ENCODE measurements around the gene MUSK.

MUSK gene

GRCh38 chr9:110837401-110838005 lies 168.9 kb downstream of the MUSK start:
- H3K79me2 ChIP-seq (ENCODE audit: insufficient read depth, low read length): no peaks in the 10 kb centered on the region
- H2AFZ ChIP-seq (ENCODE audit: low read depth, low read length, severe bottlenecking): no peak overlapping the region
- no peaks in the 10 kb centered on the region for H4K20me1 ChIP-seq (ENCODE audit: low read depth, low read length)
- H3K9ac ChIP-seq (ENCODE audit: low read length): no peak overlapping the region
- H3K4me2 ChIP-seq (ENCODE audit: low read depth, low read length, poor library complexity, severe bottlenecking): no peak overlapping the region
- no peak overlapping the region for H3K27ac ChIP-seq (ENCODE audit: low read depth, low read length)
- H3K4me3 ChIP-seq (ENCODE audit: insufficient read depth, low read length, poor library complexity, severe bottlenecking): no peak overlapping the region
- H3F3A ChIP-seq (ENCODE audit: insufficient read depth): no peaks in the 10 kb centered on the region
- H3K9me3 ChIP-seq (ENCODE audit: insufficient read depth, low read length): no peaks in the 10 kb centered on the region
- H3K9me2 ChIP-seq (replicated peaks; ENCODE audit: insufficient read depth, low read length): no peaks in the 10 kb centered on the region
- H3K36me3 ChIP-seq (ENCODE audit: low read length): no peaks in the 10 kb centered on the region
- no peaks in the 10 kb centered on the region for H3K27me3 ChIP-seq (ENCODE audit: low read length)
- TF ChIP-seq EZH2phosphoT487 (conservative IDR thresholded peaks at IDR 0.05; ENCODE audit: low read length) (no peak), CTCF (IDR thresholded peaks at IDR 0.05; ENCODE audit: insufficient read depth, low read length, poor library complexity, severe bottlenecking) (no peak)

GRCh38 chr9:110842169-110842568 lies 173.6 kb downstream of the MUSK start:
- TF ChIP-seq CTCF (IDR thresholded peaks at IDR 0.05; ENCODE audit: insufficient read depth, low read length, poor library complexity, severe bottlenecking) (no peak), EZH2phosphoT487 (conservative IDR thresholded peaks at IDR 0.05; ENCODE audit: low read length) (no peak)
- no peaks in the 10 kb centered on the region for H3F3A ChIP-seq (ENCODE audit: insufficient read depth)
- H3K36me3 ChIP-seq (ENCODE audit: low read length): no peaks in the 10 kb centered on the region
- no peaks in the 10 kb centered on the region for H3K9me2 ChIP-seq (replicated peaks; ENCODE audit: insufficient read depth, low read length)
- no peak overlapping the region for H3K27ac ChIP-seq (ENCODE audit: low read depth, low read length)
- H3K9me3 ChIP-seq (ENCODE audit: insufficient read depth, low read length): no peaks in the 10 kb centered on the region
- no peak overlapping the region for H3K4me3 ChIP-seq (ENCODE audit: insufficient read depth, low read length, poor library complexity, severe bottlenecking)
- H3K9ac ChIP-seq (ENCODE audit: low read length): no peak overlapping the region
- H3K4me2 ChIP-seq (ENCODE audit: low read depth, low read length, poor library complexity, severe bottlenecking): no peak overlapping the region
- no peaks in the 10 kb centered on the region for H4K20me1 ChIP-seq (ENCODE audit: low read depth, low read length)
- H2AFZ ChIP-seq (ENCODE audit: low read depth, low read length, severe bottlenecking): no peak overlapping the region
- no peaks in the 10 kb centered on the region for H3K79me2 ChIP-seq (ENCODE audit: insufficient read depth, low read length)
- H3K27me3 ChIP-seq (ENCODE audit: low read length): no peaks in the 10 kb centered on the region

GRCh38 chr9:110842986-110843385 lies 174.4 kb downstream of the MUSK start:
- no peaks in the 10 kb centered on the region for H3K79me2 ChIP-seq (ENCODE audit: insufficient read depth, low read length)
- H4K20me1 ChIP-seq (ENCODE audit: low read depth, low read length): no peaks in the 10 kb centered on the region
- H3K9me3 ChIP-seq (ENCODE audit: insufficient read depth, low read length): no peaks in the 10 kb centered on the region
- no peak overlapping the region for H3K27ac ChIP-seq (ENCODE audit: low read depth, low read length)
- H3K4me3 ChIP-seq (ENCODE audit: insufficient read depth, low read length, poor library complexity, severe bottlenecking): no peak overlapping the region
- H3K9me2 ChIP-seq (replicated peaks; ENCODE audit: insufficient read depth, low read length): no peaks in the 10 kb centered on the region
- H3K27me3 ChIP-seq (ENCODE audit: low read length): no peaks in the 10 kb centered on the region
- no peak for TF ChIP-seq EZH2phosphoT487 (conservative IDR thresholded peaks at IDR 0.05; ENCODE audit: low read length)
- no peak for TF ChIP-seq CTCF (IDR thresholded peaks at IDR 0.05; ENCODE audit: insufficient read depth, low read length, poor library complexity, severe bottlenecking)
- no peak overlapping the region for H3K4me2 ChIP-seq (ENCODE audit: low read depth, low read length, poor library complexity, severe bottlenecking)
- no peak overlapping the region for H3K9ac ChIP-seq (ENCODE audit: low read length)
- no peaks in the 10 kb centered on the region for H3K36me3 ChIP-seq (ENCODE audit: low read length)
- no peaks in the 10 kb centered on the region for H3F3A ChIP-seq (ENCODE audit: insufficient read depth)
- H2AFZ ChIP-seq (ENCODE audit: low read depth, low read length, severe bottlenecking): no peak overlapping the region

All from SU-DHL-6 (cell line).